Vagina (tissue), 2 donors: Measurements from ENCODE around the gene LPP. TPM values are rescaled to one million over a fixed set of nuclear protein-coding genes. Genes with fewer than 3 reads are reported as not detected.

ENCODE experiments used
- DNase-seq, 2 donors: peaks; one replicate each; pipeline ENCODE4 v3.0.0-alpha.2; 2017; ENCODE audit errors: extremely low spot score in 2 of 2
- H3K27ac ChIP-seq: fragments of 200-600 bp; sonication (generic); one replicate; pipeline ENCODE4 v1.5.1; 2019
- H3K27me3 ChIP-seq: fragments of 200-600 bp; sonication (generic); one replicate; pipeline ENCODE4 v1.5.1; 2019
- H3K36me3 ChIP-seq, 2 donors: fragments of 200-600 bp; sonication (generic); one replicate each; pipeline ENCODE4 v1.5.1; 2017 to 2019
- H3K4me1 ChIP-seq: fragments of 200-600 bp; sonication (generic); one replicate; pipeline ENCODE4 v1.5.1; 2019
- H3K4me3 ChIP-seq, 2 donors: fragments of 200-600 bp; sonication (generic); 1 replicate in 1 of 2; 2 replicates in 1 of 2; pipeline ENCODE4 v1.5.1; 2016 to 2019
- H3K9me3 ChIP-seq: fragments of 200-600 bp; sonication (generic); one replicate; pipeline ENCODE4 v1.5.1; 2019
- POLR2A ChIP-seq, 2 donors: fragments of 450-650 bp; IDR thresholded peaks; one replicate each; pipeline ENCODE4 v1.6.1; 2017; ENCODE audit warnings: antibody characterized with exemption in 2 of 2, mild to moderate bottlenecking in 2 of 2, moderate library complexity in 2 of 2
- POLR2AphosphoS5 ChIP-seq, 2 donors: sonication (generic); formaldehyde crosslinking; IDR thresholded peaks; one replicate each; pipeline ENCODE4 v1.9.0; 2017; ENCODE audit warnings: antibody characterized with exemption in 2 of 2, mild to moderate bottlenecking in 2 of 2, low read depth in 1 of 2; ENCODE audit not compliant: insufficient read depth in 1 of 2
- intact Hi-C: fragments of 100-400 bp; cut with DNase I; formaldehyde crosslinking; loops from one replicate; pipeline ENCODE4 v1.15.1; 2023
- total RNA-seq: library from RNA; depleted of rRNA; stranded (reverse); fragments of >200 nt; gene quantifications from one replicate; pipeline ENCODE4 v1.2.3, GENCODE V29; 2016
- TF ChIP-seq, protein P1 (sequence below), 3 experiments: fragments of 450-650 bp in 2 of 3; fragments of 200-600 bp in 1 of 3; sonication (generic) in 1 of 3; IDR thresholded peaks; one replicate each; pipeline ENCODE4 v1.5.1; 2017 to 2019; ENCODE audit warnings: antibody characterized with exemption in 3 of 3, mild to moderate bottlenecking in 2 of 3, moderate library complexity in 2 of 3

Gene LPP
- total RNA-seq, 1 donor from 2014 or later: 248 TPM

DNA sequence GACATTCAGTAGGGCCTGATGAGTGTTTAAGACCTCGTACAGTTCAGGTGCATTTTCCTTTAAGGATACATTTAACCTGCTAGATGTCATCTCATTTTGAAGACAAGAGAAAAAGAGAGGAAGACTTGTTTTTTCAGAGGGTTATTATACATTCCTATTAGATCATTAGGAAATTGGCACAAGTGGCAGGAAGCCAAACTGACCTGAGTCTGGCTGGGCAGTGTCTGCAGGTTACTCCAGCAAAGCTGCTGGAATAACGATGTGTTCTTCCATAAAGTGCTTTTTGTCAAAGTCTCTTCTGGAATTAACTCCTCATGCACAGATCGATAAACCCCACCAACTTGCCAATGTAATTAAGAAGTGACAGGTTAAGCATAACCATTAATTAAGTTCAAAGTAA lies 621.5 kb downstream of the LPP start:
- no peak for DNase-seq
- Histone ChIP-seq H3K36me3 (no peaks in the 10 kb centered on the region), H3K9me3 (no peaks in the 10 kb centered on the region), H3K27me3 (no peaks in the 10 kb centered on the region), H3K4me3 (no peak overlapping the region), H3K27ac (no peak overlapping the region), H3K4me1 (peaks cover 26% of the 10 kb centered on the region)
- intact Hi-C loops: loop anchor here (5.0 kb wide), 1 partner anchor 47 kb away; no protein-coding TSS in a partner anchor
- TF ChIP-seq POLR2AphosphoS5 (IDR thresholded peaks at IDR 0.05; ENCODE audit: insufficient read depth in 1 of 2, low read depth in 1 of 2) (no peak), POLR2A (IDR thresholded peaks at IDR 0.05) (no peak)
- TF ChIP-seq, protein P1, sequence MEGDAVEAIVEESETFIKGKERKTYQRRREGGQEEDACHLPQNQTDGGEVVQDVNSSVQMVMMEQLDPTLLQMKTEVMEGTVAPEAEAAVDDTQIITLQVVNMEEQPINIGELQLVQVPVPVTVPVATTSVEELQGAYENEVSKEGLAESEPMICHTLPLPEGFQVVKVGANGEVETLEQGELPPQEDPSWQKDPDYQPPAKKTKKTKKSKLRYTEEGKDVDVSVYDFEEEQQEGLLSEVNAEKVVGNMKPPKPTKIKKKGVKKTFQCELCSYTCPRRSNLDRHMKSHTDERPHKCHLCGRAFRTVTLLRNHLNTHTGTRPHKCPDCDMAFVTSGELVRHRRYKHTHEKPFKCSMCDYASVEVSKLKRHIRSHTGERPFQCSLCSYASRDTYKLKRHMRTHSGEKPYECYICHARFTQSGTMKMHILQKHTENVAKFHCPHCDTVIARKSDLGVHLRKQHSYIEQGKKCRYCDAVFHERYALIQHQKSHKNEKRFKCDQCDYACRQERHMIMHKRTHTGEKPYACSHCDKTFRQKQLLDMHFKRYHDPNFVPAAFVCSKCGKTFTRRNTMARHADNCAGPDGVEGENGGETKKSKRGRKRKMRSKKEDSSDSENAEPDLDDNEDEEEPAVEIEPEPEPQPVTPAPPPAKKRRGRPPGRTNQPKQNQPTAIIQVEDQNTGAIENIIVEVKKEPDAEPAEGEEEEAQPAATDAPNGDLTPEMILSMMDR (IDR thresholded peaks at IDR 0.05): no peak

- Histone ChIP-seq H3K9me3 (no peaks in the 10 kb centered on the region), H3K27ac (no peak overlapping the region), H3K27me3 (no peaks in the 10 kb centered on the region), H3K4me3 (no peak overlapping the region), H3K4me1 (peaks cover 34% of the 10 kb centered on the region), H3K36me3 (no peaks in the 10 kb centered on the region)
- intact Hi-C loops: loop anchor here (5.0 kb wide), 1 partner anchor 46 kb away; no protein-coding TSS in a partner anchor
- no peak for DNase-seq
- TF ChIP-seq, protein P1 (IDR thresholded peaks at IDR 0.05): no peak
- TF ChIP-seq POLR2AphosphoS5 (IDR thresholded peaks at IDR 0.05; ENCODE audit: insufficient read depth in 1 of 2, low read depth in 1 of 2): no peak
- TF ChIP-seq POLR2A (IDR thresholded peaks at IDR 0.05): no peak
These were observed 622.5 kb downstream of the LPP start for GRCh38 chr3:188776447-188776846.

DNA sequence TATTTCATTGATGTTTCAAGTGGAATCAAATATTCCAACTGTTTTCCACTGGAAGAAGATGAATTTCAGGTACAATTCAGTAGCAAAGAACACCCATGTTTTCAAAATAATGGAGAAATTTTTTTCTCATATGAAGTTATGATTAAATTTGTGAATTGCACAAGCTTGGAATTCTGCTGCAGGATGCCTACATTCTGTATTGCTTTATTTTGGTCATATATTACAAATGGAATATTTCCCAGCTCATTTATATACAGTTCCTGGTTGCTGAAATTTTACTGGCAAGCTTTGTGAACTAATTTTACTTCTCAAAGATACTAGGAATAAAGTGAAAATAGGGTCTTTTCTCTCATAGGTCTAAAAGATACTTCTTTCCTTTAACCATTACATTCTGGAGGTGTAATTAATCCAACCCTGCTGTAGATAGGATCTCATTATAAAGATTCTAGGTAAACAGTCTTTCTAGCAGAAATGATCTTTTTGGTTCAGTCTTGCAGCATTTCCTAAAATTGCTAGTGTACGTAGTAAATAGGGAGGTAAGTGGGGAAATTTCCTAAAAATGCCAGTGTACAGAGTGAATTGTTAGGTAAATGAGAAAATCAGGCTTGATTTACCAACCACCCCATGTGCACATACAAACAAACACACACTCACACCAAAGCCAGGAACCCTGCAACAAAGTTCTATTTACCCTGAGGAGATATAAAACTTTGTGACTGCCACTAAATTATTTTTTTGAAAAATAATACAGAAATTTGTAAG lies 624.3 kb downstream of the LPP start:
- Histone ChIP-seq H3K4me1 (peaks cover 28% of the 10 kb centered on the region), H3K27ac (no peak overlapping the region)
- TF ChIP-seq, protein P1 (IDR thresholded peaks at IDR 0.05): no peak
- TF ChIP-seq POLR2A (IDR thresholded peaks at IDR 0.05) (no peak), POLR2AphosphoS5 (IDR thresholded peaks at IDR 0.05; ENCODE audit: insufficient read depth in 1 of 2, low read depth in 1 of 2) (no peak)

DNA sequence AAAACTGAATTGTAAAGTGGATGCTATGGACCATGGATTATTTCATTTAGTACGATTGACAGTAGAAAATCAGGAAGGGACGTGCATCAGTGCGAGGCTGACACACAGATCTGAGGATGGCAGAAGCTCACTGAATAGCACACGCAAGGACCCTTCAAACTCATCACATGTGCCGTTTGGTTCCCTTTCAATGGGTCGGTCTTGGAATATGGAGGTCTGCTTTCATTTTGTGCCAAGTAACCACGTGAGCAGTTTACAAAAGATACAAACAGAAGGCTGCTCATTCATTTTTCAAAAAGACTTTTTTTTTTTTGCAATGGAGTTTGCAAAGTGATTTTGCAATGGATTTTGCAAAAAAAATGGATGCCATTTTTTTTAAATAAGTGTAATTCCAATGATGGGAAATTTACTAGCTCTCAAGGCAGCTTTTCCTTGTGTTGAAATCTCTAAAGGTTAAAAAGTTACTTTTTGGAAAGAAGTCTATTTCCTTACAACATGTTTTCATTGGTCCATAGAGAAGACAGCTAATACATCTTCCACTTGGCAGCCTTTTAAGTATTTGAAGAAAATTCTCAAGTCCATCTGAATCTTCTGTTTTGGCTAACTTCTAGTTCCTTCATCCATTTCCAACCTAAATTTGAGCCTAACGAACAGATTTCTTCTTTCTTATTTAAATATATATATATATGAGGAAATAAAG lies 625.5 kb downstream of the LPP start:
- intact Hi-C loops: loop anchor here (5.0 kb wide), 1 partner anchor 43 kb away; no protein-coding TSS in a partner anchor
- TF ChIP-seq POLR2AphosphoS5 (IDR thresholded peaks at IDR 0.05; ENCODE audit: insufficient read depth in 1 of 2, low read depth in 1 of 2): peak in 1 of 2 donors; percentile 10
- TF ChIP-seq, protein P1 (IDR thresholded peaks at IDR 0.05): no peak
- peak overlapping the region; percentile 14 for H3K27ac ChIP-seq
- no peaks in the 10 kb centered on the region for H3K27me3 ChIP-seq
- no peaks in the 10 kb centered on the region for H3K9me3 ChIP-seq
- no peaks in the 10 kb centered on the region for H3K36me3 ChIP-seq
- H3K4me1 ChIP-seq: peaks cover 28% of the 10 kb centered on the region
- DNase-seq: no peak
- no peak overlapping the region for H3K4me3 ChIP-seq

More for the DNA sequence above, 624.3 kb downstream of the LPP start:
- Histone ChIP-seq H3K4me3 (no peak overlapping the region), H3K9me3 (no peaks in the 10 kb centered on the region), H3K36me3 (no peaks in the 10 kb centered on the region), H3K27me3 (no peaks in the 10 kb centered on the region)
- intact Hi-C loops: loop anchor here (5.0 kb wide), 1 partner anchor 44 kb away; no protein-coding TSS in a partner anchor
- no peak for DNase-seq
